AG10803 (cell line): ENCODE results near the gene C6orf118.

ENCODE experiments used
- DNase-seq: peaks from one replicate; pipeline ENCODE4 v3.0.0; 2010; ENCODE audit warnings: low read depth
- H3K4me3 ChIP-seq: 2 replicates; pipeline ENCODE4 v1.5.1; 2011; ENCODE audit warnings: mild to moderate bottlenecking, low read length, control low read depth
- CTCF ChIP-seq: conservative IDR thresholded peaks from 2 replicates; pipeline ENCODE4 v1.5.1; 2011; ENCODE audit warnings: mild to moderate bottlenecking, low read length, control low read depth, inconsistent platforms

C6orf118 gene

GRCh38 chr6:165308926-165309731 lies at the start of gene C6orf118:
Gene C6orf118, minus strand, starts transcription at chr6:165309605. Its CDS starts 19 bp downstream, at chr6:165309586.
- peak within 1 kb of the TSS; percentile 51 for H3K4me3 ChIP-seq
- no peak for TF ChIP-seq CTCF
- peak; percentile 17 for DNase-seq

- DNase-seq, result no peak
- TF ChIP-seq CTCF, result no peak
- H3K4me3 ChIP-seq, result no peak overlapping the region
These were observed 36.3 kb upstream of the C6orf118 start for GRCh38 chr6:165345700-165346099.

GRCh38 chr6:165340532-165340931 lies 31.1 kb upstream of the C6orf118 start:
- no peak for DNase-seq
- H3K4me3 ChIP-seq, result no peak overlapping the region
- no peak for TF ChIP-seq CTCF

GRCh38 chr6:165325609-165326008 lies 16.2 kb upstream of the C6orf118 start:
- no peak for TF ChIP-seq CTCF
- H3K4me3 ChIP-seq, result no peak overlapping the region
- no peak for DNase-seq

GRCh38 chr6:165321555-165322145 lies 12.2 kb upstream of the C6orf118 start:
- no peak for DNase-seq
- no peak for TF ChIP-seq CTCF
- no peak overlapping the region for H3K4me3 ChIP-seq

- H3K4me3 ChIP-seq, result no peak overlapping the region
- TF ChIP-seq CTCF, result no peak
- DNase-seq, result no peak
These were observed 11.7 kb upstream of the C6orf118 start for GRCh38 chr6:165321150-165321549.

GRCh38 chr6:165317723-165318122 lies 8.3 kb upstream of the C6orf118 start:
- H3K4me3 ChIP-seq, result no peak overlapping the region
- no peak for TF ChIP-seq CTCF

More at GRCh38 chr6:165317723-165318122, 8.3 kb upstream of the C6orf118 start:
- DNase-seq, result no peak
